ENCODE measurements around the gene CES5A.
"Not testable (repeated sequence)": the region's sequence is repeated elsewhere in the genome, so short reads cannot be mapped to it uniquely, and the experiment has no call there.

Gene CES5A

GRCh38 chr16:55809386-55809785, 65.8 kb downstream of the CES5A start:
- Histone ChIP-seq H3K79me1 (ENCODE audit: low read depth, low read length) (no peaks in the 10 kb centered on the region), H2BK15ac (ENCODE audit: low read length) (no peak overlapping the region)
- no CpG with 5 or more reads among the region's 5 CpGs for WGBS, 2 donors (ENCODE audit: extremely low coverage in 2 of 2, insufficient read length in 2 of 2, insufficient replicate concordance in 1 of 2)

GRCh38 chr16:55808286-55808685, 66.9 kb downstream of the CES5A start:
- not testable (repeated sequence) for H3K4me3 ChIP-seq (ENCODE audit: low read length in 2 of 2); H3K27me3 ChIP-seq (ENCODE audit: control insufficient read depth in 3 of 3, insufficient read depth in 3 of 3, low read depth in 1 of 3, low read length in 3 of 3); H3K4ac ChIP-seq (ENCODE audit: low read length); H3K23ac ChIP-seq (ENCODE audit: low read depth, low read length, poor library complexity); H2BK5ac ChIP-seq (ENCODE audit: low read length); H2AFZ ChIP-seq (ENCODE audit: low read length); H3K18ac ChIP-seq (ENCODE audit: low read length); H3K4me1 ChIP-seq (ENCODE audit: control insufficient read depth in 2 of 2, insufficient read depth in 1 of 2, low read depth in 1 of 2, low read length in 2 of 2); H4K8ac ChIP-seq (ENCODE audit: low read depth, low read length); H4K91ac ChIP-seq (ENCODE audit: low read depth, low read length, poor library complexity); H2BK120ac ChIP-seq (ENCODE audit: low read depth, low read length); H3K36me3 ChIP-seq (replicated peaks in 1 of 2; ENCODE audit: control insufficient read depth in 2 of 2, insufficient read depth in 2 of 2, low read length in 2 of 2); H3K9ac ChIP-seq (ENCODE audit: low read depth, low read length, poor library complexity); H3K27ac ChIP-seq (replicated peaks; ENCODE audit: low read length); H2BK12ac ChIP-seq (ENCODE audit: low read length); H2AK5ac ChIP-seq (ENCODE audit: low read depth, low read length); H3K79me1 ChIP-seq (ENCODE audit: low read depth, low read length); H3K9me3 ChIP-seq (replicated peaks in 1 of 2; ENCODE audit: control insufficient read depth in 2 of 2, insufficient read depth in 1 of 2, low read depth in 1 of 2, low read length in 2 of 2); DNase-seq (ENCODE audit: low spot score); H3K4me2 ChIP-seq (ENCODE audit: insufficient read depth, low read length, poor library complexity, severe bottlenecking); H3K14ac ChIP-seq (ENCODE audit: low read length); H2BK15ac ChIP-seq (ENCODE audit: low read length)
- no CpG with 5 or more reads among the region's 1 CpG for WGBS, 2 donors (ENCODE audit: extremely low coverage in 2 of 2, insufficient read length in 2 of 2, insufficient replicate concordance in 1 of 2)

More at GRCh38 chr16:55809386-55809785, 65.8 kb downstream of the CES5A start:
- Histone ChIP-seq H2BK12ac (ENCODE audit: low read length) (no peak overlapping the region), H3K4ac (ENCODE audit: low read length) (no peak overlapping the region), H2BK5ac (ENCODE audit: low read length) (no peak overlapping the region), H3K27ac (replicated peaks; ENCODE audit: low read length) (no peak overlapping the region), H4K91ac (ENCODE audit: low read depth, low read length, poor library complexity) (no peak overlapping the region), H2AK5ac (ENCODE audit: low read depth, low read length) (no peak overlapping the region), H3K4me2 (ENCODE audit: insufficient read depth, low read length, poor library complexity, severe bottlenecking) (no peak overlapping the region), H2AFZ (ENCODE audit: low read length) (no peak overlapping the region), H3K9me3 (replicated peaks in 1 of 2; ENCODE audit: control insufficient read depth in 2 of 2, insufficient read depth in 1 of 2, low read depth in 1 of 2, low read length in 2 of 2) (no peaks in the 10 kb centered on the region), H4K8ac (ENCODE audit: low read depth, low read length) (no peak overlapping the region), H2BK120ac (ENCODE audit: low read depth, low read length) (no peak overlapping the region), H3K14ac (ENCODE audit: low read length) (no peak overlapping the region), H3K9ac (ENCODE audit: low read depth, low read length, poor library complexity) (no peak overlapping the region), H3K18ac (ENCODE audit: low read length) (no peak overlapping the region), H3K23ac (ENCODE audit: low read depth, low read length, poor library complexity) (no peak overlapping the region), H3K27me3 (ENCODE audit: control insufficient read depth in 3 of 3, insufficient read depth in 3 of 3, low read depth in 1 of 3, low read length in 3 of 3) (no peaks in the 10 kb centered on the region), H3K36me3 (replicated peaks in 1 of 2; ENCODE audit: control insufficient read depth in 2 of 2, insufficient read depth in 2 of 2, low read length in 2 of 2) (no peaks in the 10 kb centered on the region), H3K4me1 (ENCODE audit: control insufficient read depth in 2 of 2, insufficient read depth in 1 of 2, low read depth in 1 of 2, low read length in 2 of 2) (no peaks in the 10 kb centered on the region), H3K4me3 (ENCODE audit: low read length in 2 of 2) (no peak overlapping the region)
- DNase-seq (ENCODE audit: low spot score): no peak

- not testable (repeated sequence) for H3K27me3 ChIP-seq (ENCODE audit: control insufficient read depth in 3 of 3, insufficient read depth in 3 of 3, low read depth in 1 of 3, low read length in 3 of 3); DNase-seq (ENCODE audit: low spot score); H3K4me2 ChIP-seq (ENCODE audit: insufficient read depth, low read length, poor library complexity, severe bottlenecking); H3K4me1 ChIP-seq (ENCODE audit: control insufficient read depth in 2 of 2, insufficient read depth in 1 of 2, low read depth in 1 of 2, low read length in 2 of 2); H3K27ac ChIP-seq (replicated peaks; ENCODE audit: low read length); H4K91ac ChIP-seq (ENCODE audit: low read depth, low read length, poor library complexity); H3K4me3 ChIP-seq (ENCODE audit: low read length in 2 of 2); H4K8ac ChIP-seq (ENCODE audit: low read depth, low read length); H2AFZ ChIP-seq (ENCODE audit: low read length); H2BK12ac ChIP-seq (ENCODE audit: low read length); H2AK5ac ChIP-seq (ENCODE audit: low read depth, low read length); H2BK15ac ChIP-seq (ENCODE audit: low read length); H3K9ac ChIP-seq (ENCODE audit: low read depth, low read length, poor library complexity); H3K36me3 ChIP-seq (replicated peaks in 1 of 2; ENCODE audit: control insufficient read depth in 2 of 2, insufficient read depth in 2 of 2, low read length in 2 of 2); H3K79me1 ChIP-seq (ENCODE audit: low read depth, low read length); H3K14ac ChIP-seq (ENCODE audit: low read length); H3K23ac ChIP-seq (ENCODE audit: low read depth, low read length, poor library complexity); H2BK5ac ChIP-seq (ENCODE audit: low read length); H2BK120ac ChIP-seq (ENCODE audit: low read depth, low read length); H3K4ac ChIP-seq (ENCODE audit: low read length); H3K18ac ChIP-seq (ENCODE audit: low read length); H3K9me3 ChIP-seq (replicated peaks in 1 of 2; ENCODE audit: control insufficient read depth in 2 of 2, insufficient read depth in 1 of 2, low read depth in 1 of 2, low read length in 2 of 2)
- WGBS, 2 donors (ENCODE audit: extremely low coverage in 2 of 2, insufficient read length in 2 of 2, insufficient replicate concordance in 1 of 2): no CpG with 5 or more reads among the region's 6 CpGs
These were observed 70.1 kb downstream of the CES5A start for GRCh38 chr16:55805104-55805503.

DNA sequence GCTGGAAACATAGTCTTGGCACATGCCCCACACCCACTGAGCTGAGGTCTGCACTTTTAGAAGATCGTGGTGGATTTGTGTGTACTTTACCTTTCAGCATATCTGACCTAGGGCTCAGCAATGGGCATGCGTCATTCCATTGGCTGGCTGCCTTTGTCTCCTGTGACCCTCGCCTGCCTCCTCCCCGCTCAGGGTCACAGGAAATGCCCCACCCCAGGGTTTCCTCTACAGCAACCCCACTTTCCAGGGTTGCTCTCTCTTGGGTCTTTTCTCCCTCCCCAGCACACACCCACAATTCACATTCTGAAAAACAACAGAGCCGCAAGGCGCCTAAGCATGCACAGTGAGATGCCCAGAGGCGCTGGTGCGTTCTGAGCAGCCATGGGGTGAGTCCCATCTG, 71.5 kb downstream of the CES5A start:
- H3K18ac ChIP-seq (ENCODE audit: low read length); H2AFZ ChIP-seq (ENCODE audit: low read length); H2BK12ac ChIP-seq (ENCODE audit: low read length); H3K9me3 ChIP-seq (replicated peaks in 1 of 2; ENCODE audit: control insufficient read depth in 2 of 2, insufficient read depth in 1 of 2, low read depth in 1 of 2, low read length in 2 of 2); H3K23ac ChIP-seq (ENCODE audit: low read depth, low read length, poor library complexity); H4K8ac ChIP-seq (ENCODE audit: low read depth, low read length); H3K9ac ChIP-seq (ENCODE audit: low read depth, low read length, poor library complexity); H3K79me1 ChIP-seq (ENCODE audit: low read depth, low read length); H3K27me3 ChIP-seq (ENCODE audit: control insufficient read depth in 3 of 3, insufficient read depth in 3 of 3, low read depth in 1 of 3, low read length in 3 of 3); H4K91ac ChIP-seq (ENCODE audit: low read depth, low read length, poor library complexity); H3K36me3 ChIP-seq (replicated peaks in 1 of 2; ENCODE audit: control insufficient read depth in 2 of 2, insufficient read depth in 2 of 2, low read length in 2 of 2); DNase-seq (ENCODE audit: low spot score); H3K14ac ChIP-seq (ENCODE audit: low read length); H2BK5ac ChIP-seq (ENCODE audit: low read length); H3K4me2 ChIP-seq (ENCODE audit: insufficient read depth, low read length, poor library complexity, severe bottlenecking); H2BK120ac ChIP-seq (ENCODE audit: low read depth, low read length); H3K4me1 ChIP-seq (ENCODE audit: control insufficient read depth in 2 of 2, insufficient read depth in 1 of 2, low read depth in 1 of 2, low read length in 2 of 2); H3K4ac ChIP-seq (ENCODE audit: low read length); H2AK5ac ChIP-seq (ENCODE audit: low read depth, low read length); H3K27ac ChIP-seq (replicated peaks; ENCODE audit: low read length); H2BK15ac ChIP-seq (ENCODE audit: low read length); H3K4me3 ChIP-seq (ENCODE audit: low read length in 2 of 2): not testable (repeated sequence)
- WGBS, 2 donors (ENCODE audit: extremely low coverage in 2 of 2, insufficient read length in 2 of 2, insufficient replicate concordance in 1 of 2): no CpG with 5 or more reads among the region's 8 CpGs

Data from neuronal stem cell (in vitro differentiated cells).